Stimulated activated CD4-positive, alpha-beta T cell treated with anti-CD3 and anti-CD28 coated beads, Interleukin-4, amount 100 ng/mL, for 1 hour (primary cell): ENCODE data around the gene TMEM154.

ENCODE experiments used
- DNase-seq: peaks from one replicate; pipeline ENCODE4 v3.0.0-alpha.2; 2020

TMEM154 gene

GRCh38 chr4:152626790-152627189 lies 53.0 kb downstream of the TMEM154 start:
- DNase-seq = no peak

DNA sequence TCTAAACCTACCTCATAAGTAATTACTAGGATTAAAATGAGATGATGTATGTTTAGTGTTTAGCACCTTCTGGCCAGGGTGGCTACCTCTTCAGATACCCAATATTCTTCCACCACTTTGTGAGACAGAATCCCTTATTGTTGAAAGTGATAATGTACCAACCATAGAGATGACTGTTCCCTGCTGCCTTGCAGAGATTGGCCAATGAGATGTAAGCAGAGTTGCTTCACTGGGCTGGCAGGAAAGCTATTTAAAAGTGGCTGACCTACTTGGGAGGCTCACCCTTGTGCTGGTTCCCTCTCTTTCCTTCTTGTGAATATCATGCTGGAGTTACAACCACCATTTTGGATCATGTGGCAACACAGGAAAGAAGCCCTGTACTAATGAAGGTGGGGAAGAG lies 58.9 kb downstream of the TMEM154 start:
- DNase-seq = no peak

DNA sequence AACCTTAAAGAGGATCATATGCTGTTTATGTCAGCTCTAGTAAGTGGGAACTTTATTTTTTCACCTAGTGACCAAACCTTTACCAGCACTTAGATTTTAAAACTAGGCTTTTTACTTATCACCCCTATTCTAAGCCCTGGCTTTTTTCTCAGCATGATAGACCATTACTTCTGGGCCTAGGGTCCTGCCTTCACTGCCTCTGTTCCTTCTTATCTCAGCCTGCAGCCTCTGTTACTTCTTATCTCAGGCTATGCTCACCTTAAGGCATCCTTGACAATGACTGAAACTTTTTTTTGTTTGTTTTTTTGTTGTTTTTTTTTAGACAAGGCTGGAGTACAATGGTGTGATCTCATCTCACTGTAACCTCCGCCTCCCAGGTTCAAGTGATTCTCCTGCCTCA lies 59.6 kb downstream of the TMEM154 start:
- DNase-seq = no peak

DNA sequence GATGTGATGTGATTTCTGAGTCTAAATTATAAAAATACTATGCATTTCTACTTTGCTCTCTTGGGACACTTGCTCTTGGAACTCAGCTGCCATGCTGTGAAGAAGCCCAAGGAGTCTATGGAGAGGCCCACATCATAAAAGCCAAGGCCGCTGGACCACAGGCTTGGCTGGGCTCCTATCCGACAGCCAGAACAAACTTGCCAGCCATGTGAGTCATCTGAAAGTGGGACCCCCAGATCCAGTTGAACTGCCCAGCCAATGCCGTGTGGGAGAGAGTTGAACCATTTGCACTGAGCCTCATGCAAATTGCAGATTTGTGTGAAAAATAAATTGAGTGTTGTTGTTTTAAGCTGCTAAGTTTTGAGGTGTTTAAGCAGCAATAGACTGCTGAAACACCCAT lies 60.2 kb downstream of the TMEM154 start:
- no peak for DNase-seq

DNA sequence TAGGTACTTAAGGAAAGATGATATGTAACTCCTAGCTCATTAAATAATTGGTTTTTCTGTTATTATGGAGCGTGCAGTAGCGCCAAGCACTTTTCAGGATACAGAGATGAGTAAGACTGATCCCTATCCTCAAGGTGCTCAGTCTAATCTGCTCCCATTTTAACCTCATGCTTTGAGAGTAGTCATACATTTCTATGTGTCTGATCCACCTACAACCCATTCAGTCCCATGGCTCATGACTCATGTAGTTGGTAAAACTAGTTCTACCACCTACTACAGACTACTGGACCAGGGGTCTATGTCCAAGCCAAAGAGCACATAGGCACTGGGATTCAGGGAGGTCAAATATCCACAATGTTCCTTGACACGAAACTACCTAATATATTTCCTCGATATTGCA lies 60.8 kb downstream of the TMEM154 start:
- no peak for DNase-seq

GRCh38 chr4:152616804-152617203 lies 63.0 kb downstream of the TMEM154 start:
- no peak for DNase-seq

- no peak for DNase-seq
These were observed 65.7 kb downstream of the TMEM154 start for GRCh38 chr4:152613841-152614721.

DNA sequence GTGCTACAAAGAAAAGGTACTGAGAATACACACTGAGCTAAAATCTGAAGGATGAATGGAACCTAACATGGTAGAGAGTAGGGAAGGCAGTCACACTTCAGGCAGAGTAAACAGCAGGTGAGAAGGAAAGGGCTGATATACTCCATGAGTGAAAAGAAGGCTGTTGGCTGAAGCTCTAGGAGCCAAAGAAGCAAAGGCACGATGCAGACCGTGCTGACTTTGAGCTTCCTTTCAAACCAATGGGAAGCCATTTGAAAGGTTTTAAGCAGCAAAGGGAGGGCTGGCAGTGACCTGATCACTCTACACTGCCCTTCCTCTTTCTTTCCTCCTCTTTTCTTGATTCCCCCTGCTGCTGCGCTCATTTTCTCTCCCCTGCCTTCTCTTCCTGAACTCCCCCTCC lies 66.4 kb downstream of the TMEM154 start:
- DNase-seq = no peak

GRCh38 chr4:152610131-152610530 lies 69.7 kb downstream of the TMEM154 start:
- no peak for DNase-seq

- DNase-seq = no peak
These were observed 70.3 kb downstream of the TMEM154 start for GRCh38 chr4:152609481-152609880.

- no peak for DNase-seq
These were observed 72.6 kb downstream of the TMEM154 start for GRCh38 chr4:152607178-152607577.

DNA sequence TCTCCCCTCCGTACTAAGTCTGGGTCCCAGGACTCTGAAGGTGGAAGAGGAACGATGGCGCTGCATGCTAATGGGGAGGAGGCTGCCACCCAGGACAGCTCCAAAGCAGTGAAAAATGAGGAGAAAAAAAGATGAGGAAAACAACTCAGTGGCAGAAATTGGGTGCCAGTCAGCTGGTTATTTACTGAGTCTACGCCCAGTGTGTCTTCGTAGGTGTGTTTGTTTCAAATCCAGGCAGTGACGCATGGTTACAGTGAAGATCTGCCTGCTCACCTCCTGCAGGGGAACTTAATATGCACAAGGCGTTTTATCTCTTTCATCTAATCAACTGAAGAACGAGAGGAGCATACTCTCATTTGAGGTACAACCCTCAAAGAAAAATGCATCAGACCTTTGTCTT lies 73.0 kb downstream of the TMEM154 start:
- no peak for DNase-seq

DNA sequence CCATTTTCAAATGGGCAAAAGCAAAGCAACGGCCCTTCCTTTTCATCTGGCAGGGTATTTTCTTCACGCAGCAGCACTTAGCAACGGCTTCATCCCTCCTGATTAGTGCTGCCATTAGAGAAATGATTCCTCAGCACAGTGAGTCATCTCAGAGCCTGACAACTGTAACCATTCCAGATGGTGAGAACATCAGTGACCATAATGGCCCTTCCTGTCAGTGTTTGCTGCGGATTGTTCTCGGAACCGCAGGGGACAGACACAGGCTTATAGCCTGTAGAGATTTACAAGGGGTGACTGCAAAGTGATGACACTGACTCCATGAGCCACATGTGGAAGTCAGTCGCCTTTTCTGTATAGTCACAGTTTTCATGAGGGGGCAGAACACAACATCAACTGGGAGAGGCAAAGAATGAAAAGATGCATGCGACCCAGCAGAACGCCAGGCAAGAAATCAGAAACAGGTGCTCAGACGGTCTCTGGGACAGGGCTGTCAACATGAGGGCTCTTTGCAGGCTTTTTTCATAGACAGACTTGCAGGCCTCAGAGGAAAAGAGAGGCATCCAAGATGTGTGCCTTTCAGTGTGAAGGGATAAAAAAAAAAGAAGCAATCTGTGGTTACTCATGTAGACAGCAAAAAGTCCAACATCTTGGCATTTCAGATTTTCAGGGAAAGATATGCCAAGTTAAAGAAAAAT lies 74.0 kb downstream of the TMEM154 start:
- no peak for DNase-seq

DNA sequence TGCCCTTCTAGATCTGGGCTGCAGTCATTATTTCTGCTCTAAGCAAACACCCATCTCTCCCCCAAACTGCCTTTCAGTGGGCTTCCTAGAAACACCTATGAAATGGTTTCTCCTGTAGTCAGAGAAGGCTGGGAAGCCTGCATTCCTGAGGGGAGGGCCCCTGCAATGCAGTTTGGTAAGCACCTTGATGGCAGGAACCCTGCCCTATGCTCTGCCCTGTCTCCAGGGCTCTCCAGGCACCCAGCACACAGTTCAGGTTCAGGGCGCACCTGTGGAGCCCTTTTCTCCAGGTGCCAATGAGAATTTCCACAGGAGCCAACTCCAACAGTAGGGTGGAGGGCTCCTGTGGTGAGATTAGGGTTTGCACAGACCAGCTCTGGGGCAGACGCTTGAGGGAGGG lies 74.8 kb downstream of the TMEM154 start:
- DNase-seq = no peak

DNA sequence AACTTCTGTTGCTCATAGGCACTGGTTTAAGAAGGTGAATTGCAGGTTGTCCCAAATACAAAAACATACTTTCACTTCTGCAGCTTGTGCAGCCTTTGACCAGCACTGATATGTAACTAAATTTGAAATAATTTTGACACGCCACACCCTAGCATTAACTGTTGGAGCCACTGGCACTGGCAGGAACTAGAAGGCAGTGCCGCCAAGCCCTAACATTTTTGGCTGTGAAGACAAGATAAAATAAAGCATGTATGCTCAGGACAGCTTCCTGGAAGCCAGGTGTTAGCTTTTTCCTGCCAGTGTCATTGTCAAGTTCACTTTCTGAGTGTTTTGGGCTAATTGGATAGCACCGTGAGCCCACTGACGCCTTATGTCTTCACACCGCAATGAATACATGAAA lies 78.6 kb downstream of the TMEM154 start:
- DNase-seq = no peak

GRCh38 chr4:152599636-152600035 lies 80.2 kb downstream of the TMEM154 start:
- DNase-seq = no peak

- no peak for DNase-seq
These were observed 80.7 kb downstream of the TMEM154 start for GRCh38 chr4:152599095-152599494.

GRCh38 chr4:152598454-152598853 lies 81.3 kb downstream of the TMEM154 start:
- no peak for DNase-seq

- no peak for DNase-seq
These were observed 84.5 kb downstream of the TMEM154 start for GRCh38 chr4:152594978-152595925.

DNA sequence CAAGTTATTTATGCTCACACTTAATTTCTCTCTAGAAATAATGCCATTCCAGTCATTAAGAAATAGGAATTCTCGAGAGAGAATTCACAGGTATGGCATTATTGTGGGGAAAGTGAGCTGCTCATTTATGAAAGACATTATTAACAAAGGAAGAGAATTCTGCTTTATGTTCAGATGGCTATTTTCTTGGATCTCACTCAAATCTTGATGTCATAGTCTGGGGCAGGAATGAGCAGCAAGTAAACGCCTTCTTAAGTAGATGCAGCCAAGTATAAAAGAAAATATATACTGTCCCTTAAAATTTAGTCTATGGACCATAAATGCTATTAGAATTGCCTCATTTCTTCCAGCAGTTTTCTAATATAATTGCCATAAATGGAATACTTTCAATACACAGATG lies 85.7 kb downstream of the TMEM154 start:
- no peak for DNase-seq

DNA sequence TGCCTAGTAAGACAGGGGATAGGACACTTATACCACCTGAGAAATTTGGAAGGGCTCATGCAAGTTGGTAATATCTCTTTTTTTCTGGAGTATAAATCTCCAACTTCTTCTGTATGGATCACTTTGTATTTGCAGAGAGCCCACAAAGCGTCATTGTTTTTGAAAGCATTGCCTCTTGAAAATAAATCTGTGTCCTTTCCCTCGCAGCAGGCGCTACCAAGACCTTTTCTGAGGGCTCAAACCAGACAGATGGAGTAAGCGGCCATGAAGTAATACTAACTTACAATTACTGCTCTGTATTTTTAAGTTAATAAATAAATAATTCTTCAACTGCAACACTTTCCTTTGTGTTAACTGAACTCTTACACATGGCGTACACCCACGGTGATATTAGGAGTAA lies 87.9 kb downstream of the TMEM154 start:
- no peak for DNase-seq

- DNase-seq = peak; percentile 29
These were observed 88.4 kb downstream of the TMEM154 start for GRCh38 chr4:152591396-152591795.
